Neural cell (in vitro differentiated cells): Measurements from ENCODE around the gene STARD13. TPM values are rescaled to one million over a fixed set of nuclear protein-coding genes. Genes with fewer than 3 reads are reported as not detected.

Source experiments
- H2AFZ ChIP-seq: fragments of 200-600, 300-800 bp; sonication (generic), shearing (Covaris generic); 2 replicates; pipeline ENCODE4 v1.6.0; 2014; ENCODE audit warnings: low read depth, mild to moderate bottlenecking, antibody characterized with exemption, low read length, moderate library complexity
- H3F3A ChIP-seq: fragments of 200-600 bp; shearing (Covaris generic); 2 replicates; pipeline ENCODE4 v1.6.1; 2016; ENCODE audit warnings: mild to moderate bottlenecking, moderate library complexity, mixed read lengths, antibody characterized with exemption, low read length; ENCODE audit not compliant: insufficient read depth, poor library complexity, severe bottlenecking
- H3K27ac ChIP-seq: fragments of 200-600, 300-800 bp; sonication (generic), shearing (Covaris generic); 2 replicates; pipeline ENCODE4 v1.5.1; 2014; ENCODE audit warnings: mild to moderate bottlenecking, low read length, moderate library complexity
- H3K27me3 ChIP-seq: fragments of 300-800, 200-600 bp; sonication (generic), shearing (Covaris generic); 2 replicates; pipeline ENCODE4 v1.6.0; 2014; ENCODE audit warnings: mild to moderate bottlenecking, low read depth, low read length, moderate library complexity; ENCODE audit not compliant: insufficient read depth
- H3K36me3 ChIP-seq: fragments of 300-800, 200-600 bp; sonication (generic), shearing (Covaris generic); 2 replicates; pipeline ENCODE4 v1.5.1; 2014; ENCODE audit warnings: mild to moderate bottlenecking, antibody characterized with exemption, low read length, moderate library complexity; ENCODE audit not compliant: insufficient read depth
- H3K4me2 ChIP-seq: fragments of 300-800, 200-600 bp; sonication (generic), shearing (Covaris generic); 2 replicates; pipeline ENCODE4 v1.6.0; 2014; ENCODE audit warnings: mild to moderate bottlenecking, low read length
- H3K4me3 ChIP-seq: fragments of 300-800, 200-600 bp; sonication (generic), shearing (Covaris generic); 2 replicates; pipeline ENCODE4 v1.5.1; 2014; ENCODE audit warnings: mild to moderate bottlenecking, low read length, moderate library complexity
- H3K79me2 ChIP-seq: fragments of 200-600 bp; shearing (Covaris generic); replicated peaks from 2 replicates; pipeline ENCODE4 v1.6.0; 2014; ENCODE audit warnings: mild to moderate bottlenecking, low read length, moderate library complexity; ENCODE audit not compliant: insufficient read depth
- H3K9ac ChIP-seq: fragments of 300-800, 200-600 bp; sonication (generic), shearing (Covaris generic); 2 replicates; pipeline ENCODE4 v1.6.1; 2016; ENCODE audit warnings: mild to moderate bottlenecking, low read length, mixed read lengths
- H3K9me2 ChIP-seq: fragments of 200-600 bp; shearing (Covaris generic); 2 replicates; pipeline ENCODE4 v1.6.1; 2016; ENCODE audit warnings: mild to moderate bottlenecking, low read length, mixed read lengths; ENCODE audit not compliant: insufficient read depth
- H3K9me3 ChIP-seq: fragments of 200-600, 300-800 bp; sonication (generic), shearing (Covaris generic); 2 replicates; pipeline ENCODE4 v1.6.1; 2016; ENCODE audit warnings: mild to moderate bottlenecking, mixed run types, low read length, moderate library complexity, mixed read lengths
- H4K20me1 ChIP-seq: fragments of 200-600 bp; shearing (Covaris generic); 2 replicates; pipeline ENCODE4 v1.6.1; 2016; ENCODE audit warnings: mild to moderate bottlenecking, mixed run types; ENCODE audit not compliant: insufficient read depth
- EP300 ChIP-seq: fragments of 450-650 bp; conservative IDR thresholded peaks from 2 replicates; pipeline ENCODE4 v1.6.1; 2014; ENCODE audit warnings: antibody characterized with exemption, mild to moderate bottlenecking, moderate library complexity; ENCODE audit not compliant: poor library complexity, severe bottlenecking
- EZH2 ChIP-seq: fragments of 200-600, 300-800 bp; shearing (Covaris generic), sonication (generic); IDR thresholded peaks from 2 replicates; pipeline ENCODE4 v1.6.1; 2014; ENCODE audit warnings: antibody characterized with exemption, low read length, borderline replicate concordance, mild to moderate bottlenecking; ENCODE audit not compliant: insufficient read depth, poor library complexity, severe bottlenecking
- MXI1 ChIP-seq: fragments of 450-650 bp; conservative IDR thresholded peaks from 2 replicates; pipeline ENCODE4 v1.6.1; 2014; ENCODE audit warnings: antibody characterized with exemption, mild to moderate bottlenecking; ENCODE audit not compliant: poor library complexity, severe bottlenecking
- POLR2AphosphoS5 ChIP-seq: IDR thresholded peaks from 2 replicates; pipeline ENCODE4 v1.6.1; 2012
- RAD21 ChIP-seq: fragments of 450-650 bp; conservative IDR thresholded peaks from 2 replicates; pipeline ENCODE4 v1.6.1; 2014; ENCODE audit warnings: antibody characterized with exemption, mild to moderate bottlenecking, moderate library complexity
- SMC3 ChIP-seq: fragments of 450-650 bp; conservative IDR thresholded peaks from 2 replicates; pipeline ENCODE4 v1.6.1; 2014; ENCODE audit warnings: antibody characterized with exemption, mild to moderate bottlenecking, moderate library complexity; ENCODE audit not compliant: poor library complexity
- TAF1 ChIP-seq: IDR thresholded peaks from 2 replicates; pipeline ENCODE4 v1.6.1; 2012; ENCODE audit warnings: low read depth
- polyA plus RNA-seq: library from polyadenylated mRNA; depleted of rRNA; stranded (reverse); fragments of >200 nt; gene quantifications from 2 replicates; pipeline ENCODE4 v1.2.3, GENCODE V29; 2014
- TF ChIP-seq, protein P1 (sequence below): IDR thresholded peaks from 2 replicates; pipeline ENCODE4 v1.6.1; 2012; ENCODE audit warnings: borderline replicate concordance
- TF ChIP-seq, protein P2 (sequence below): fragments of 450-650 bp; IDR thresholded peaks from 2 replicates; pipeline ENCODE4 v1.5.1; 2014; ENCODE audit warnings: antibody characterized with exemption, mild to moderate bottlenecking, moderate library complexity; ENCODE audit not compliant: poor library complexity, severe bottlenecking

The STARD13 gene
- polyA plus RNA-seq, 1 donor from 2014 or later: 0.05 TPM

DNA sequence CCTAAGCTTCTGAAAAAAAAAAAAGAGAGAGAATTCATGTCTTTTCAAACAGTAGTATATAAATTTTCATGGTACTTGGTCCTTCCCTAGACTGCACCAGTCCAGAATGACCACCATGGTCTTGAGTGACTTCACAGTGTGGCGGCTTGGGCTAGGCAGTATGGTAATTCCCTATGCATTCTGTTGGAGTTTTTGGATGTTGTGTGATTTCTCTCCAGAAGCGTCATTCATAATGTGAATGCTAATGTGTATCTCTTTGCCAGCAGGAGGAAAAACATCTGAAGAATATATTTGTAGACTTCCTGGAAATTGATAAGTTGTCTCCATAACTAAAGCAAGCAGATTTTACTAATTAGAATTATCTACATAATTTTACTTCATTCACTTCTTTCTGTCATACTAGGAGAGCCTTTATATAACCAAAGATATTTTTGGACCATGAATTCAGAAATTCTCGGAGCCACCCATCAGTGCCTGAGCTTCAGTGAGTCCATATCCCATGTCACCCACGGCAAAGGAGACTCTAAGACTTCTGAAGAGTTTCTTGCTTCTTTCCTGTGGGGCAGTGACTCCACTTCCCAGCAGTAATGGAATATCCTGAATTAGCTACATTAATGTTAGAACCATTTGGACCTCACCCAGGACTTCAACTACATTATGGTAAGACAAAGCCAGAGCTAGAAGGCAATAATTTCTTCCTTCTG is 8.4 kb downstream of the STARD13 start:
- no peak overlapping the region for H2AFZ ChIP-seq
- H3K27ac ChIP-seq: no peak overlapping the region
- H3K4me2 ChIP-seq: no peak overlapping the region
- TF ChIP-seq POLR2AphosphoS5: no peak
- TF ChIP-seq SMC3: no peak
- TF ChIP-seq, protein P1, sequence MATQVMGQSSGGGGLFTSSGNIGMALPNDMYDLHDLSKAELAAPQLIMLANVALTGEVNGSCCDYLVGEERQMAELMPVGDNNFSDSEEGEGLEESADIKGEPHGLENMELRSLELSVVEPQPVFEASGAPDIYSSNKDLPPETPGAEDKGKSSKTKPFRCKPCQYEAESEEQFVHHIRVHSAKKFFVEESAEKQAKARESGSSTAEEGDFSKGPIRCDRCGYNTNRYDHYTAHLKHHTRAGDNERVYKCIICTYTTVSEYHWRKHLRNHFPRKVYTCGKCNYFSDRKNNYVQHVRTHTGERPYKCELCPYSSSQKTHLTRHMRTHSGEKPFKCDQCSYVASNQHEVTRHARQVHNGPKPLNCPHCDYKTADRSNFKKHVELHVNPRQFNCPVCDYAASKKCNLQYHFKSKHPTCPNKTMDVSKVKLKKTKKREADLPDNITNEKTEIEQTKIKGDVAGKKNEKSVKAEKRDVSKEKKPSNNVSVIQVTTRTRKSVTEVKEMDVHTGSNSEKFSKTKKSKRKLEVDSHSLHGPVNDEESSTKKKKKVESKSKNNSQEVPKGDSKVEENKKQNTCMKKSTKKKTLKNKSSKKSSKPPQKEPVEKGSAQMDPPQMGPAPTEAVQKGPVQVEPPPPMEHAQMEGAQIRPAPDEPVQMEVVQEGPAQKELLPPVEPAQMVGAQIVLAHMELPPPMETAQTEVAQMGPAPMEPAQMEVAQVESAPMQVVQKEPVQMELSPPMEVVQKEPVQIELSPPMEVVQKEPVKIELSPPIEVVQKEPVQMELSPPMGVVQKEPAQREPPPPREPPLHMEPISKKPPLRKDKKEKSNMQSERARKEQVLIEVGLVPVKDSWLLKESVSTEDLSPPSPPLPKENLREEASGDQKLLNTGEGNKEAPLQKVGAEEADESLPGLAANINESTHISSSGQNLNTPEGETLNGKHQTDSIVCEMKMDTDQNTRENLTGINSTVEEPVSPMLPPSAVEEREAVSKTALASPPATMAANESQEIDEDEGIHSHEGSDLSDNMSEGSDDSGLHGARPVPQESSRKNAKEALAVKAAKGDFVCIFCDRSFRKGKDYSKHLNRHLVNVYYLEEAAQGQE: no peak
- TF ChIP-seq EP300: no peak
- H3K9me2 ChIP-seq: no peaks in the 10 kb centered on the region
- no peaks in the 10 kb centered on the region for H4K20me1 ChIP-seq
- H3F3A ChIP-seq: no peaks in the 10 kb centered on the region
- H3K4me3 ChIP-seq: no peak overlapping the region
- no peaks in the 10 kb centered on the region for H3K36me3 ChIP-seq
- H3K9me3 ChIP-seq: no peaks in the 10 kb centered on the region
- no peaks in the 10 kb centered on the region for H3K79me2 ChIP-seq
- H3K9ac ChIP-seq: no peak overlapping the region
- H3K27me3 ChIP-seq: no peaks in the 10 kb centered on the region

DNA sequence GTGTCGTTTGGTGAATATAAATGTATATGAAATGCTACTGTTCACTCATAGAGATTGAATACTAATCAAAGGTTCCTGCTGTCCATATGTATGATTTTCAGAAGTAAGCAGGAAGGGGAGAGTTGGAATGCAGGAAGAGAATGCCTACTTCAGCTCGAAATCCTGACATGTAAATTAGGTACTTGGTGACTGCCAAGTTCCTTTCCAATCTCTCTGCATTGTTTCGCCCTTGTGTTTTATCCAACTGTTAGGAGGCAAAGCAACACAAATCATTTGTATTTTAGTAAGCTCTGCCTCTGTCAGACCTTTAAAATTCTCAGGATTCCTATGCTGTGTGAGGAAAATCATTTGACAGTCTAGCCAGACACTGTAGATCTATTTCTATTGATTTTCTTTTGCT is 9.0 kb downstream of the STARD13 start:
- Histone ChIP-seq H3K36me3 (no peaks in the 10 kb centered on the region), H4K20me1 (no peaks in the 10 kb centered on the region), H3K27me3 (no peaks in the 10 kb centered on the region), H3K4me2 (no peak overlapping the region), H3K9ac (no peak overlapping the region), H2AFZ (no peak overlapping the region), H3K9me3 (no peaks in the 10 kb centered on the region), H3K79me2 (no peaks in the 10 kb centered on the region), H3K9me2 (no peaks in the 10 kb centered on the region), H3F3A (no peaks in the 10 kb centered on the region), H3K4me3 (no peak overlapping the region), H3K27ac (no peak overlapping the region)
- TF ChIP-seq EZH2 (no peak), EP300 (no peak), SMC3 (no peak), TAF1 (no peak), MXI1 (no peak), RAD21 (no peak), POLR2AphosphoS5 (no peak)
- TF ChIP-seq, protein P1: no peak
- TF ChIP-seq, protein P2, sequence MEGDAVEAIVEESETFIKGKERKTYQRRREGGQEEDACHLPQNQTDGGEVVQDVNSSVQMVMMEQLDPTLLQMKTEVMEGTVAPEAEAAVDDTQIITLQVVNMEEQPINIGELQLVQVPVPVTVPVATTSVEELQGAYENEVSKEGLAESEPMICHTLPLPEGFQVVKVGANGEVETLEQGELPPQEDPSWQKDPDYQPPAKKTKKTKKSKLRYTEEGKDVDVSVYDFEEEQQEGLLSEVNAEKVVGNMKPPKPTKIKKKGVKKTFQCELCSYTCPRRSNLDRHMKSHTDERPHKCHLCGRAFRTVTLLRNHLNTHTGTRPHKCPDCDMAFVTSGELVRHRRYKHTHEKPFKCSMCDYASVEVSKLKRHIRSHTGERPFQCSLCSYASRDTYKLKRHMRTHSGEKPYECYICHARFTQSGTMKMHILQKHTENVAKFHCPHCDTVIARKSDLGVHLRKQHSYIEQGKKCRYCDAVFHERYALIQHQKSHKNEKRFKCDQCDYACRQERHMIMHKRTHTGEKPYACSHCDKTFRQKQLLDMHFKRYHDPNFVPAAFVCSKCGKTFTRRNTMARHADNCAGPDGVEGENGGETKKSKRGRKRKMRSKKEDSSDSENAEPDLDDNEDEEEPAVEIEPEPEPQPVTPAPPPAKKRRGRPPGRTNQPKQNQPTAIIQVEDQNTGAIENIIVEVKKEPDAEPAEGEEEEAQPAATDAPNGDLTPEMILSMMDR: no peak
